GM21576 (cell line): ENCODE data around the gene PRKAG2.

ENCODE experiments used
- ATAC-seq: cut with Tn5 transposase; IDR thresholded peaks from one replicate; pipeline ENCODE4 v1.9.1; 2021; ENCODE audit warnings: mild to moderate bottlenecking, moderate library complexity; ENCODE audit not compliant: unreplicated experiment

Gene PRKAG2

GRCh38 chr7:151511270-151511669, 365.6 kb downstream of the PRKAG2 start:
- ATAC-seq = no peak

DNA sequence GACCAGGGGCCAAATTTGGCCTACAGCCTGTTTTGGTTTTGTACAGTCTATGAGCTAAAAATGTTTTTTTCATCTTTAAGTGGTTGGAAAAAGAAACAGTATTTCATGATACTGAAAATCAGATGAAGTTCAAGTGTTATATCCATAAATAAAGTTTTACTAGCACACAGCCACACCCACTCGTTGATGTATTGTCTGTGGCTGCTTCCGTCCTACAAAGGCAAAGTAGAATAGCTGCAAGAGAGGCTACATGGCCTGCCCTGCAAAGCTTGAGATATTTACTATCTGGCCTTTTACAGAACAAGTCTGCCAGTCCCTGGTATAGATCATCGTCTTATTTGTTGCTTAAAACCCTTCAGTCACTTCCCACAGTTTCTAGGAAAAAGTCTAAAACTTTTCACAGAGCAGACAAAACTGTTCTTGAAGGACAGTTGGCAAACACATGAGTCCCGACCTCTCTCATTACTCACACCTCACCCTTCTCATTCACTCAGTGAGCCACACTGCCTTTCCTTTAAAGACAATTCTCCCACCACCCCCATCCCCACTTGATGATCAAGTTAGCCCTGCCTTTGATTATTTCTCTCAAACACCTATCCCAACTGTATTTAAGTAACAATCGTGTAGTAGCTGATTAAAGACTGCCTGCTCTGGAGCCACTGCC, 367.1 kb downstream of the PRKAG2 start:
- ATAC-seq = no peak

DNA sequence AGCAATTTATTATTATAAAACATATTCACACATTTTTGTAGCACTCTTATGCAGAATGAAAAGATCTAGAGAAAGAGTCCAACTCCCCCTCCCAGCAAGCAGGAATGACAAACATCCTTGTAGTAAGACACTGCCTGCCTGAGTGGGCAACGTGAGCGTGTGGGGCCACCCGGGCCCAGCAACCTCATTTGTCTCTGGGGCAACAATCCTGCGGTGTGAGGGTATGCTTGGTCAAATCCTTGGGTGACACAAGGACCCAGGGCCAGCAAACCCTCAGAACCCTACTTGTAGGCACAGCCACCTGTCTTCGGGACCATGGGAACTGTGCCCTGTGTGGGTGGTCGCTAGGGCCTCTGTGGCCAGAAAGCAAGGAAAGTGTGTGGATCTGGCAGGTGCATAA, 367.9 kb downstream of the PRKAG2 start:
- no peak for ATAC-seq

DNA sequence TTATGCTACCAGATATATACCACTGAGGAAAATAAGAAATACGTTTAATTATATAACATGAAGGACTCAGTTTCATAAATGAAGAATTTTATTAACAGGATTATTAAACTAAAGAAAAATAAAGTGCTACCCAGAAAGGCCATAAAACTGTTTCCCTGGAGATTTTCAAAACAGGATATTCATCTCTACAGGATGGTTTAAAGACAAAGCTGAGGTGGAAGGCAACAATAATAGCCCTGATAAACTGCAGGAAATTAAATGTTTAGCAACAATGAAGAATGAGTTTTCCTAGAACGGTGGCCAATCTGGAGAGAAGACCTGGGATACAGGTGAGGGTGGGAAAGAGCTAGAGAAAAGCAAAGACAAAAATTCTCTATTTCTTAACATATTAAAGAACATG, 369.1 kb downstream of the PRKAG2 start:
- no peak for ATAC-seq

DNA sequence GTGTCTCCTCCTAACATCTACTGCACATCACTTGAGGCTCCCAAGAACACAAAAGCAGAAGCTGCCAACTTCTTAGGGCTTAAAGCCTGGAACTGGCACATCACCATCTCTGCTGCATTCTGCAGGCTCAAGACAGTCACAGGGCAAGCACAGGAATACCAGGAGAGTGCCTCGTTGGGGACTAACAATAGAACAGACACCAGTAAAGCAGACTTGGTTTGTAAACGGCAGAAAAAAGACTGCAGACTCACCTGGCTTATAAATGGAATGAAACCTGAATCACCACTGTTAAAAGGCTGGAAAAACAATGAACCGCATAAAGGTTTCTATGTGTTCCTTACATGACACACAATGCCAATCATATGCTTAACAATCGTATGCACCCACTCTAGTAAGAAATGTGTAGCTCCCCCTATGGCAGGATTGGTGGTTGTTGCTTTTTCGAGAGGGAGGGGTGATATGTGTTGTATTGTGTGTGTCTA, 370.0 kb downstream of the PRKAG2 start:
- ATAC-seq = no peak
